Dendritic cell treated with granulocyte-macrophage colony-stimulating factor and Interleukin-4, amounts not matched to agents 40 ng/mL and 50 ng/mL, for 4 days (primary cell): ENCODE results near the gene PTPRK.

ENCODE experiments used
- H3K27ac Mint-ChIP-seq: one replicate; pipeline ENCODE4 v1.8.0; 2022; ENCODE audit warnings: mild to moderate bottlenecking, mixed read lengths
- H3K27me3 Mint-ChIP-seq: one replicate; pipeline ENCODE4 v1.8.0; 2022; ENCODE audit warnings: mild to moderate bottlenecking, mixed read lengths
- H3K36me3 Mint-ChIP-seq: one replicate; pipeline ENCODE4 v1.8.0; 2022; ENCODE audit warnings: low read depth, mixed read lengths
- H3K4me1 Mint-ChIP-seq: one replicate; pipeline ENCODE4 v1.8.0; 2022; ENCODE audit warnings: low read depth, mixed read lengths
- H3K4me3 Mint-ChIP-seq: one replicate; pipeline ENCODE4 v1.8.0; 2022; ENCODE audit warnings: mild to moderate bottlenecking, moderate library complexity, mixed read lengths
- H3K9me3 Mint-ChIP-seq: one replicate; pipeline ENCODE4 v1.8.0; 2022; ENCODE audit warnings: mixed read lengths
- intact Hi-C: fragments of 100-400 bp; cut with micrococcal nuclease; formaldehyde crosslinking; loops from one replicate; pipeline ENCODE4 v1.15.0; 2022

PTPRK gene

DNA sequence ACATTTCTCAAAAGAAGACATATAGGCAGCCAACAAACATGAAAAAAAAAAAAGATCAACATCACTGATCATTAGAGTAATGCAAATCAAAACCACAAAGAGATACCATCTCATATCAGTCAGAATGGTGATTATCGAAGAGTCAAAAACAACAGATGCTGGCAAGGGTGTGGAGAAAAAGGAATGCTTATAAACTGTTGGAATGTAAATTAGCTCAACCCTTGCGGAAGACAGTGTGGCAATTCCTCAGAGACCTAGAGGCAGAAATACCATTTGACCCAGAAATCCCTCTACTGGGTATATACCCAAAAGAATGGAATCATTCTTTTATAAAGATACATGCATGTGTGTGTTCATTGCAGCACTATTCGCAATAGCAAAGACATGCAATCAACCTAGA lies 315.8 kb downstream of the PTPRK start:
- H3K4me1 Mint-ChIP-seq, result no peaks in the 10 kb centered on the region
- H3K4me3 Mint-ChIP-seq, result no peak overlapping the region
- intact Hi-C loops, result no loop called here
- H3K27me3 Mint-ChIP-seq, result no peaks in the 10 kb centered on the region
- H3K9me3 Mint-ChIP-seq, result peaks cover 16% of the 10 kb centered on the region
- no peak overlapping the region for H3K27ac Mint-ChIP-seq
- H3K36me3 Mint-ChIP-seq, result no peaks in the 10 kb centered on the region

DNA sequence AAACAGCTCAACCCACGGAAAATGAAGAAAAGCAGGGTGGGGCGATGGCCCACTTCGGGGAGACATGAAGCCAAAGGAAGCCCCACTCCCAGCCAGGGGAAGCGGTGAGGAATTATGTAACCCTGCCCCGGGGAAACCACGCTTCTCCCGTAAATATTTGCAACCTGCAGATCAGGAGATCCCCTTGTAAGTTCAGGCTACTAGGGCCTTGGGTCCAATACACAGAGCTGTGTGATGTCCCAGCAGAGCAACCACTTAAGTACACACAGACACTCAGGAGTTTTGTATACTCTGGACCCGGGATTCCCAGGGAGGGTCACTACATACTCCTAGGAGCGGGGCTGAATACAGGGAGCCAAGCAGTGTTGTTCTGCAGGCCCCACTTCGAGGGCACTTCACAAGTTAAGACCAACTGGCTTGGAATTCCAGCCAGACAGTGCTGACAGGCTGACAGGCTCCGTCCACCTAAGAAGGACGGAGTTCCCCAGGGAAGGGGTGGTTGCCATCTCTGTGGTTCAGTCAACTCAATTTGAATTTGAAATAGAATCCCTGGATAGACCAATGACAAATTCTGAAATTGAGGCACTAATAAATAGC lies 318.1 kb downstream of the PTPRK start:
- H3K9me3 Mint-ChIP-seq, result peaks cover 16% of the 10 kb centered on the region
- H3K36me3 Mint-ChIP-seq, result no peaks in the 10 kb centered on the region
- H3K4me3 Mint-ChIP-seq, result no peak overlapping the region
- intact Hi-C loops, result no loop called here
- no peaks in the 10 kb centered on the region for H3K4me1 Mint-ChIP-seq
- no peaks in the 10 kb centered on the region for H3K27me3 Mint-ChIP-seq
- H3K27ac Mint-ChIP-seq, result no peak overlapping the region

DNA sequence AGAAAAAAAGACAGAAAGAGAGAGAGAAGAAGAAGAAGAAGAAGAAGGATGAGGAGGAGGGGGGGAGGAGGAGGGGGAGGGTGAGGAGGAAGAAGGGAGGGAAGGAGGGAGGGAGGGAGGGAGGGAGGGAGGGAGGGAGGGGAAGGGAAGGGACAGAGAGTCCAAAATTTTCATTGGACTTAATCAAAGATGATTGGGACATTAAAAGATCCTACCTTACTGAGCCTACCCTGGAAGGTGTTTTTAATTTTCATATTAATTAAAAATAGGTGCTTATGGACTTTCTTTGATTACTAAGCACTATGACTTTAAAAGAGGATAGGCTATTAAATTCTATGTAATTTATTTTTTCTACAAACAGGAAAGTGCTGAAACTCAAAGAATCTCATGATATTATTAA lies 319.6 kb downstream of the PTPRK start:
- no peak overlapping the region for H3K4me3 Mint-ChIP-seq
- no peaks in the 10 kb centered on the region for H3K4me1 Mint-ChIP-seq
- intact Hi-C loops, result no loop called here
- H3K36me3 Mint-ChIP-seq, result no peaks in the 10 kb centered on the region
- no peaks in the 10 kb centered on the region for H3K27me3 Mint-ChIP-seq
- peaks cover 16% of the 10 kb centered on the region for H3K9me3 Mint-ChIP-seq
- no peak overlapping the region for H3K27ac Mint-ChIP-seq

DNA sequence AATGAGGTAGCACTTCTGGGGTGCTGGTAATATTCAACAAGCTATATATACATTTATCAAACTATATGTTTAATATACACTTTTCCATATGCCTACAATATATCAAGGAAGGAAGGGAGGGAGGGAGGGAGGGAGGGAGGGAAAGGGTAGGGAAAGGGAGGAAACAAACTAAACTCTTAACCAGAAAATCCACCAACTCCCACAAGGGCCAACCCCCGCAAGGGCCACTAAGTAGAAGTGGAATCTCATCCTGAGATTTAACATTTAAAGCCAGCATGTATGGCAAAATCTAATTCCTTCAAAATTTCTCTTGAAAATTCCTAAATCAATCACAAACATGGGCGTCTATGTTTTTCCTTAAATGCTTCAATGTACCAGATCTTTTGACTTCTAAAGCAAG lies 320.9 kb downstream of the PTPRK start:
- Mint-ChIP-seq H3K4me1 (no peaks in the 10 kb centered on the region), H3K27me3 (no peaks in the 10 kb centered on the region), H3K27ac (no peak overlapping the region), H3K4me3 (no peak overlapping the region), H3K9me3 (peaks cover 16% of the 10 kb centered on the region), H3K36me3 (no peaks in the 10 kb centered on the region)
- intact Hi-C loops, result no loop called here

DNA sequence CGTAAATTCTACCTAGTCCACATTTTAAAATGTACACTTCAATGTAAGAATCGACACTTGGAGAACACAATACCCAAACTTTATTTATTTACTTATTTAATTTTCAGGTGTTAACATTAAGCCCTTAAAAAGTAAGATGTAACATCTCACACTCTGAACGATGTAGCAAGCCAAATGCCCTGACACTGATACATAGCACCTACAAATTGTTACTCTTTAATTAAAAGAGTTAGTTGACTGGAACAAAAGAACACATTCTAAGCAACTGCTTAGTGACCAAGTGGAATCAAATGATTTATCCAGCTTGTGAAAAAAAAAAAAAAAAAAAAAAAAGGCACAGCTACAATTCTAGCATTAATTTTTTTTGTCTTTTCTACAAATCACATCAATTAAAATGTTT lies 327.4 kb downstream of the PTPRK start:
- intact Hi-C loops, result no loop called here
- Mint-ChIP-seq H3K4me3 (no peak overlapping the region), H3K9me3 (no peaks in the 10 kb centered on the region), H3K4me1 (no peaks in the 10 kb centered on the region), H3K36me3 (no peaks in the 10 kb centered on the region), H3K27ac (no peak overlapping the region), H3K27me3 (no peaks in the 10 kb centered on the region)

DNA sequence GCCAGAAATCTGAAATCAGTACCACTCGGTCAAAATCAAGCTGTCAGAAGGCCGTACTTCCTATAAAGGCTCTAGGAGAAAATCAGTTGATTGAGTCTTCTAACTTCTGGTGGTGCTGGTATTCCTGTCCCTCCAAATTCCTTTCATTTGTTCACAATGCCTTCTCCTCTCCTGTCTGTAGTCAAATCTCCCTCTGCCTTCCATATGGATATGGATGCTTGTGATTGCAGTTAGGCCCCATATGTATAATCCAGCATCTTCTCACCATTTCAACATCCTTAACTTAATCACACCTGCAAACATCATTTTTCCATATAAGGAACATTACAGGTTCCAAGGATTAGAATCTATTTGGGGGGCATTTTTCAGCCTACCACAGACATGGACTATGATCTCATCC lies 331.7 kb downstream of the PTPRK start:
- Mint-ChIP-seq H3K4me3 (no peak overlapping the region), H3K9me3 (no peaks in the 10 kb centered on the region), H3K36me3 (no peaks in the 10 kb centered on the region), H3K4me1 (no peaks in the 10 kb centered on the region), H3K27ac (no peak overlapping the region), H3K27me3 (no peaks in the 10 kb centered on the region)
- intact Hi-C loops, result no loop called here

DNA sequence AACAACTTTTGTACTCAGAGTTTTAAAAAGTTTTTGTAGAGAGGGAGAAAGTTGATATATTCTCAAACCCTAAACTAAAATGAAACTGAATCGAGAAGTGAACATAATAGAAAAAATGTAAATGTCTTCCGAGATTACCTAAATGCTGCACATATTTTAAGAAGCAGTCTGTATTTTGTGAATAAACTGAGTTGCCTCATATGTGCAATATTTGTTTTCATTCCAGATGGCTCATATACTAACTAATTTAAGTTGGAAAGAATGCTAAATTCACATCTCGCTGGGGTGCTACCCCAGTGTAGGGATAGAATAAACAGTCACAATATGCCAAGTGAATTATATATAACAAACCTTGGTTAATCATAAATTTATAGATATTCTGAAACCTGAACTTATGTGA lies 333.7 kb downstream of the PTPRK start:
- Mint-ChIP-seq H3K36me3 (no peaks in the 10 kb centered on the region), H3K4me1 (no peaks in the 10 kb centered on the region), H3K27me3 (no peaks in the 10 kb centered on the region), H3K9me3 (no peaks in the 10 kb centered on the region), H3K27ac (no peak overlapping the region), H3K4me3 (no peak overlapping the region)
- intact Hi-C loops, result no loop called here

DNA sequence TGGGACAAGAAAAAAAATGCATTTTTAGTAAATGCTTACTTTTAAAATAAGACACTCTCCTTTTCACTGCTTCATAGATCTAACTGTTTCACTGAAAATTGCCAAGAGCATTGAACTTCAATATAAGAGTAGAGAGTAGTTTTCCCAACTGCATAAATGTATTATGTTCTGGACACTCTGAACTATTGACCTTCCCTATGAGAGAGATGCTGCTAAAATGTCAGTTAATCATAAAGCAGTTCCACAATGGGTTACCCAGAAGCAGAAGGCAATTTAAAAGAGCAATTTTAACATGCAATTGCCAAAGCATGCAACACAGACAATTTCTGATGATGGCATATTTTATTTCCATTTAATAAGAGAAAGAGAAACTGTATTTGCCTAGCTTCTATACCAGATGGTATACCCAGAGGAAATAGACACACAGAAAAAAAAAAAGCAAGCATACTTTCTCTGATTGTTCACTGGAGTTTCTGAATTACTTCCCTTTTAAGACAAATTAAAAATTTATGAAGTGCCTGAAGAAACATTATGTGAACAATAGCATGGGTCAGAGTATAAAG lies 340.4 kb downstream of the PTPRK start:
- Mint-ChIP-seq H3K9me3 (no peaks in the 10 kb centered on the region), H3K36me3 (no peaks in the 10 kb centered on the region), H3K27ac (no peak overlapping the region), H3K27me3 (no peaks in the 10 kb centered on the region), H3K4me1 (no peaks in the 10 kb centered on the region), H3K4me3 (no peak overlapping the region)
- intact Hi-C loops, result no loop called here

DNA sequence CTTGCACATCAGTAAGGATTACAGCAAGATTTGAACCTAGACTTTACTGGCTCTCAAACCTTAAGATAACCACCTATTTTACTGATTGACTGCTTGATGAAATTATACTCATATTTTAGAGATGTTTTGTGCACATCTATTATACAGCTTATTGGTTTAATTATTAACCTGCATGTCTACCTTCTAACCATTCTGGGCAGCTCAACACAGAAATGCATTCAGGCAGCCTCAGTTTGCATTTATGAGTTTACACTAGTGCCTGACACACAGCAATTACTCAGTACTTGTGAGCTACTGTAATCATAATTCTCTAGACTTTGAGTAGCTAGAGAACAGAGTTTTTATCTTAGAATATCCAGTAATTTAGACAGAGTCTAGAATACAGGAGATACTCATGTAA lies 345.7 kb downstream of the PTPRK start:
- Mint-ChIP-seq H3K36me3 (no peaks in the 10 kb centered on the region), H3K27ac (no peak overlapping the region)

DNA sequence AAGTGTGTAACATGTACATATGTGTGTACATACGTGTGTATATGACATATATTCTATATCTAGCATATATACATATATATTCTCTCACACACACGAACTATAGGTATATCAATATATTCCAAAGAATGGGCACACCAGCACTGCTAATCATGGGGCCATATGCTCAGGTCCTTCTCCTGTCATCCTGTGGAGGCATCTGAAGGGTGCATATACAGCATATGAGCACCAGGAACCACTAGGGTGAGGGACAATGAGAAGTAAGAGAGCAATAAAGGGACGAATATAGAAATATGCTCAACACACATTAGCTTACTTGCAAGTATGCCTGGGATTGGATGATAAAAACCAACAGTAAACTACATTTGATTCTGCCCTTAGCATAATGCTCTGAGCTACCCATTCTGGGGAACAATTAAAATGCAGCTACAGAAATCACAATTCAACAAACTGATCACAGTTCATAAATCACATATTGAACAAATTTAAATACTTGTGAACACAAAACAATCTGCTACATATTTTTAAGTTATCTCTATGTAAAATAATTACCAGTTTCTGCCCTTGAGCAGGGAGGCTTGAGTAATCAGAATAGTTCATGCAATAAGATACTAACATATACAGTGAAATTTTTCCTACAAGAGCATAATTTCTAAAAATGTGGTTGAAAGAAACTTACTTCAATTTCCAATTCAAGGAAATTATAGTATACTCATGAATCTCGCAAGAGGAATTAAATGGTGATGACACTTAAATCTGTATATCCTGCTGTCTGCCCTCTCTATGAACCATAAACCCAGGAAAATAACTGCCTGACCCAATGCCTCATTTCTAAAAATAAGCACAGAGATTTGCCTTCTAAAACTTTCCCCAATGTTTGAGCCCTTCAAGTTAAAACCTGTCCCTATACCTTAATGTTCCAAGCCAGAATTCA lies 347.4 kb downstream of the PTPRK start:
- intact Hi-C loops, result no loop called here
- H3K27me3 Mint-ChIP-seq, result no peaks in the 10 kb centered on the region
- no peak overlapping the region for H3K27ac Mint-ChIP-seq
- no peaks in the 10 kb centered on the region for H3K4me1 Mint-ChIP-seq
- no peaks in the 10 kb centered on the region for H3K36me3 Mint-ChIP-seq
- no peak overlapping the region for H3K4me3 Mint-ChIP-seq
- no peaks in the 10 kb centered on the region for H3K9me3 Mint-ChIP-seq

More for the DNA sequence above, 345.7 kb downstream of the PTPRK start:
- Mint-ChIP-seq H3K4me3 (no peak overlapping the region), H3K4me1 (no peaks in the 10 kb centered on the region), H3K27me3 (no peaks in the 10 kb centered on the region), H3K9me3 (no peaks in the 10 kb centered on the region)
- intact Hi-C loops, result no loop called here

DNA sequence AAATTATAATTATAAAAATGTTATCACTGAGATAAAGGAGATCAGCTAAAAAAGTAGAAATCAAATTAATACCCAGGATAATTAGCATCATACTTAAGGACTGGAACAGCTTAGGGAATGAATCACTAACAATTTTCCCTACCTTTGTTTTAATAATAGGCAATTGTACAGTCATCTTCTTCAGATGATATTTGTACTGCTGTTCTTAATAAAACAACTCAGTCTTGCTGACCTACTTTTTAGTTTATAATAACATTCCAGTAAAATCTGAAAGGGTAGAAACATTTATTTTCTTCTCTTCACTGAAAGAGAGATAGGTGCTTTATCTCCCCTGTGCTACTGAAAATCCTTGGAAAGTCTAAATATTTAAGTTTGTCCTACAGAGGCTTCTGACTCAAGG lies 348.3 kb downstream of the PTPRK start:
- H3K27me3 Mint-ChIP-seq, result no peaks in the 10 kb centered on the region
- H3K36me3 Mint-ChIP-seq, result no peaks in the 10 kb centered on the region
- no peak overlapping the region for H3K27ac Mint-ChIP-seq
- intact Hi-C loops, result no loop called here
- H3K9me3 Mint-ChIP-seq, result no peaks in the 10 kb centered on the region
- no peaks in the 10 kb centered on the region for H3K4me1 Mint-ChIP-seq
- no peak overlapping the region for H3K4me3 Mint-ChIP-seq

DNA sequence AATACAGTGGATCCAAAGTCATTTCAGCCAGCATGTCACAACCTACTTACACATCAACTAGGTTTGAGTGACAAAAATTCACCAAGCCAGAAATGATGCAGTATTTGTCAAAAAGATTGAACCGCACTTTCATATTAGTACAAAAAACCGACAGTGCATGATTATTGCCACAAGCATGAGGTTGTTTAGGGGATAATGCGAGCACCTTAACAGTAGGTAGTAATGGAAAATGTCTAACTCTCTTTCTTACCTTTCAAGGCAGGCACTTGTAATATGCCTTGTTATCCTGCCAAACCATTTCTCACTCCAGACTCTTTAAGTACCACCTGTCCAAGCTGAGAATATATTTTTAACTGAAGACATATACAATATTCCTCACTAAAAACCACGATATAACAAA lies 349.2 kb downstream of the PTPRK start:
- no peaks in the 10 kb centered on the region for H3K27me3 Mint-ChIP-seq
- intact Hi-C loops, result no loop called here
- no peak overlapping the region for H3K27ac Mint-ChIP-seq
- H3K36me3 Mint-ChIP-seq, result no peaks in the 10 kb centered on the region
- H3K9me3 Mint-ChIP-seq, result no peaks in the 10 kb centered on the region
- H3K4me3 Mint-ChIP-seq, result no peak overlapping the region
- H3K4me1 Mint-ChIP-seq, result no peaks in the 10 kb centered on the region

DNA sequence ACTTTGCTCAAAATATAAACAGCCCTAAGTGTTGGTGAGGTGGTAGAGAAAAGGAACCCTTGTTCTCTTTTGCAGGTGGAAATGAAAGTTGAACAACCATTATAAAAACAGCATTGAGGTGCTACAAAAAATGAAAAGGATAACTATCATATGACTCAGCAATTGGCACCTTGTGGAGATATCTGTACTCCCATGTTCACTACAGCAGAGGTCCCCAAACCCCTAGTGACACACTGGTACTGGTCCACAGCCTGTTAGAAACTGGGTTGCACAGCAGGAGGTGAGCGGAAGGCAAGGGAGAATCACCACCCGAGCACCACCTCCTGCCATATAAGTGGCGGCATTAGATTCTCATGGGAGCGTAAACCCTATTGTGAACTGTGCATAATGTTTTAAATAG lies 352.2 kb downstream of the PTPRK start:
- Mint-ChIP-seq H3K4me1 (no peaks in the 10 kb centered on the region), H3K27ac (no peak overlapping the region), H3K4me3 (no peak overlapping the region), H3K36me3 (no peaks in the 10 kb centered on the region), H3K9me3 (no peaks in the 10 kb centered on the region), H3K27me3 (no peaks in the 10 kb centered on the region)
- intact Hi-C loops, result no loop called here

DNA sequence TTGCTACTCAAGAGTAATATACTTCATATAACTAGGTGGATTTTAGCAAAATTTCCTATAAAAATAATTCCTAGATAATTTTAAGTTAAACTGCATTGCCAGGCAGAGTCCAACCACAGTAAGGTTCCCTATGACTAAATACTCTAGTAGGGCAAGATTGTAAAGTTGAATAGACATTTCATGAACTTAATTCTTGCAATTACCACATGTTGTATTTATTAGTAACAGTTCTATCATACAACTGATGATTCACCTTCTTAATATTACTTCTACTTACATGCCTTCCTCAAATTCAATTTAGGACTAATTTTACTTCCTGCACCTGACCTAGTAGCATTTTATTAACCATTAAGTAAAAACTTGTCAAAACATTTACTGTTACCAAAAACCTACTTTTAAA lies 352.8 kb downstream of the PTPRK start:
- Mint-ChIP-seq H3K36me3 (no peaks in the 10 kb centered on the region), H3K4me1 (no peaks in the 10 kb centered on the region), H3K27me3 (no peaks in the 10 kb centered on the region), H3K4me3 (no peak overlapping the region), H3K27ac (no peak overlapping the region), H3K9me3 (no peaks in the 10 kb centered on the region)
- intact Hi-C loops, result no loop called here
